NCI-H226 (cell line): ENCODE measurements around the gene ZNF865.

Experiments
- DNase-seq: peaks from one replicate; pipeline ENCODE4 v3.0.0-alpha.2; 2015

ZNF865 gene

DNA sequence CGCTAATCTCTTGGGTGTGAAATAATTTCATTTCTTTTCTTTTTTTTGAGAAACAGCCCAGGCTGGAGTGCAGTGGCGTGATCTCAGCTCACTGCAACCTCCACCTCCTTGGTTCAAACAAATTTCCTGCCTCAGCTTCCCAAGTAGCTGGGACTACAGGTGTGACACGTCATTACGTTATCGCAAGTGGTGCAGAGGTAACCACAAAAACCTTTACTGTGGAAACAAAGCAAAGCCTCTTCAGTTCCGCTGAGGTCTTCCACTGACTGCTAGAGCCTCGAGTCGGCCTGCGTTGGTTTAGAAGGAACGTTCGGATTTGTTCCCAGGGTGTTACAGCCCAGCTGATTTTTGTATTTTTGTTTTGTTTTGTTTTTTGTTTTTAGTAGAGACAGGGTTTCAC is 20.9 kb downstream of the ZNF865 start:
- no peak for DNase-seq

DNA sequence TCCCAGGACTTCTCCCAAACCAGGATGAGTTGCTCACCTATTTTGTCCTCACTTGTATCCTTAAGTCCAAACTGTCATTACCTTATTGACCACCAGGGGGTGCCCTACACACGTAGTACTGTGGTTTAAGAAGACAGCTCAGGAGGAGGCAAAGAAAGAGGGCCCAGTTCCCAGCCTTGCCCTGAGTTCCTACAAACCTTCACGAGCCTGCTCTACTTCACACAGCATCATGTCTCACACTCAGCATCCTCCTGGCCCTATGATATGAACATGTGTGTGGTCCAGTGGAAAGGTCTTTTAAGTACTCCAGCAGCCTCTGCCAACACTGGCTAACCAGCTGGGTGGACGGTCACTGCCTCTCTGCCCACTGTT is 27.0 kb downstream of the ZNF865 start:
- DNase-seq, result peak; percentile 79

DNA sequence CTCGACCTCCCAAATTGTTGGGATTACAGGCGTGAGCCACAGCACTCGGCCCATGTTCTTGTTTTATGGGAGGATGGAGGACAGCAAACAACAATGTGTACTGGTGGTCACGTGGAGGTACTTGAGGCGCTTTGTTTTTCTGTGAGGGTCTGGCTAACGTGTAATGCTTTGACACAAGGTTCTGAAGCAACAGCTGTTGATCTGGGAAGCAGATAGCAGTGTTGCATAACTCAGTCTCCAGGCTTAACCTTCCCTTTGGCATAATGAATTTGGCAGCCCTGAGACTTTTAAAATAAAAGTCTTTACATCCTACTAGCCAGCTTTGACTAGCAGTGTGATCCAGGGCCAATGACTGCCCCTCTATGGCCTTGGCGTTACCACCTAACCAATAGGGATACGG is 28.4 kb downstream of the ZNF865 start:
- no peak for DNase-seq

DNA sequence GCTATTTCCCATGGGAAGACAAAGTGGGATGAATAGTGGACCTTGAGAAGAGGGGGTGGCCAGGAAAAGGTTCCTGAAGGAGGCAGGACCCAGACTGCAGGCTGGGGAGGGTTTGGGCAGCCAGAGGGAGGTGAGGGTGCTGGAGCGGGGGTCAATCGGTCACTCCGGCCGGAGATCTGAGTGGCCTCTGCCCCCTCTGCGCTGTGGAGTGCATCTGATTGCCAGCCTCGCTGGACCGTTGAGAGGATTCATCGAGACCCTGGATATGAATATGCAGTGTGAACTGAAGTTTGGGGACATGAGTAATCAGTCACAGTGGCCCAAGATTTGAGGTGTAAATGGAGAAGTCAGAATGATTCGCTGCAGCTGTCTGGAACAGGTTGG is 29.9 kb downstream of the ZNF865 start:
- DNase-seq, result no peak

DNA sequence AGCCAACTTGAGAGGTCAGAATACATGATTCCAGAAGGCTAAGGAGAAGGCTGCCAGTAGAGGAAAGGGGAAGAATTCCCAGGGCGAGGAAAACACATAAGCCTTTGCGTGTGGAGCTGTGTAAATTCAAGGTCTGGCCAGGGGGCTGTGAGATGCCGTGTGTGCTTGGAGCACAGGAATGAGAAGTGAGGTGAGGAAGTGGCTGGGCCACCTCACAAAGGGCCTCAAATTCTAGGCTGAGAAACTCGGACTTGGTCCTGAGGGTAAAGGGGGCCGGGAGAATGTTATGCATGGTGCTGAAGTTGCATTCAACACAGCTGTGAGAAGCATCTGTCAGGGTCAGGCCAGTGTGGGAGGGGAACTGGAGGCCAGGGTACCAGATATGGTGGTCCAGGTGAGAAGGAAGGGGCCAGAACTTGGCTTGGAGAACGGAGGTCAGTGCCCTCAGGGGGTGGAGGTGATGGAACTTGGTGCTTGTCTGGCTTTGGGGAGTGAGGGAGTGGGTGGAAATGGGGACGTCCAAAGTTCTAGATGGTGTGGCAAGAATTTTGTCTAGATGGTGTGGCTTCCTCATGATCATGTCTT is 30.5 kb downstream of the ZNF865 start:
- DNase-seq, result no peak

DNA sequence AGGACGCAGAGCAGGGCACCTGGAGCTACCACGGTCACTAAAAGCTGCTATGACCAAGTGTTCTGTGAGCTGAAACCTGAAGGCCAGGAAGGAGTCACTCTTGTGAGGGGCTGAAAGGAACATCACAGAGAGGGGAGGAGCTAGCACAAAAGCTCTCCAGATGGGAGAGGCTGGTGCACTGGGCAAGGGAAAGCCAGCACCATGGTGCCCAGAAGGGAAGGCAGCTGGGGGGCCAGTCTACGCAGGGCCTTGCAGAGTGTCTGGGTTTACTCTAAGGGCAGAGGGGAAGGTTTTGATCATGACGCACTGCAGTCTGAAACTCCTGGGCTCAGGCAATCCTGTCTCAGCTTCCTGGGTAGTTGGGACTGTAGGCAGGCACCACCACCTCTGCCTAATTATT is 31.3 kb downstream of the ZNF865 start:
- DNase-seq, result no peak

DNA sequence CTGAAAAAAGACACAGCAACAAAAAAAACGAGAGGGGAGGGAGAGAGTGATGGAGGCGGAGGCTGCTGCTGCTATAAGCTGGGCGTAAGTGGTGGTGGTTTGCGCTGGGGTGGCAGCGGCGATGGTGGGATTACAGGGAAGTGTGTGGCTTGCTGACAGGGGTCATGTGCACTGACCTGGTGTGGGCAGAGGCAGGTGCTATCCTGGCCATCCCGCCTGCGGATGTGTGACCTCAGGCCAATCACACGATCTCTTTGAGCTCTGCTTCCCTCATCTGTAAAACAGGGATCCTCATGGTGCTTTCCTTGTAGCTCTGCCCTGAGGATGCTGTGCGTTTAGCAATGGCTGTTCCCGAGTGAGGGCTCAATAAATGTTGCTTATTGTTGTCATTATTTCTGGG is 32.1 kb downstream of the ZNF865 start:
- no peak for DNase-seq

DNA sequence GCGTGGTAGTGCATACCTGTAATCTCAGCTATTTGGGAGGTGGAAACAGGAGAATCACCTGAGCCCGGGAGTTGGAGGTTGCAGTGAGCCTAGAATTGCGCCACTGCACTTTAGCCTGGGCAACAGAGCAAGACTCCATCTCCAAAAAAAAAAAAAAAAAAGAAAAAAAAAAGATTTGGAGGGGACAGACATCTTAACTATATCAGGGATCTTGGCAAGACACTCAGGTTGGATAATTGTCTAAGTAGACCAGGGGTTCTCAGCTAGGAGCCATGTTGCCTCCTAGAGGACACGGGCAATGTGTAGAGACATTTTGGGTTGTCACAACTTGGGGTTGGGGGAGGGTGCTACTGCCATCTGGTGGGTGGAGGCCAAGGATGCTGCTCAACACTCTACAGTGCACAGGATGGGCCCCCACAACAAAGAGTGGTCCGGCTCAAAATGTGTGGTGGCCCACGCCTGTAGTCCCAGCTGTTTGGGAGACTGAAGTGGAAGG is 33.5 kb downstream of the ZNF865 start:
- no peak for DNase-seq

DNA sequence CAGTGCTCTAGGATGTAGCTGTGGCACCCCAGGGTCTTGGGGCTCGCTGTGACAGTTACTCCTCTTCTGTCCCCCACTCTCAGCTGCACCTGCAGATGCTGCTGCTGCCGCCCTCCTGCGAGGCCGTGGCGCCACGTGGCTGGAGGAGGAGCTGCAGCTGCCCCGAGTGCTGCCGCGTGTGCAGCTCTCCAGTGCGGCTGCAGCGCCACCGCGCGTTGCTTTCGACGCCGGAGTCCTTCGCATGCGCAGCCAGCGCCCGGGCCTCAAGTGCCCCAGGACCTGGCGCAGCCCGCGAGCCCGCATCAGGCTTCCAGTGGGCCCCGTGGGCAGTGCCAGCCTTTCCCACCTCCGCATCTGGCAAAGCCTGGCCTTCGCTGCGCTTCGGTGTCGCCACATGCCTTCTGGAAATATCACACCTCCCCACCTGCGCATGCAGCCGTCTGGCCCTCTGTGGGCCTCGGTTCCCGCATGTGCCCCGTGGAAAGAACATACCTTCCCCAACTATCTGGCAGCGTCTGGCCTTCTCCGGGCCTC is 34.7 kb downstream of the ZNF865 start:
- peak; percentile 54 for DNase-seq

DNA sequence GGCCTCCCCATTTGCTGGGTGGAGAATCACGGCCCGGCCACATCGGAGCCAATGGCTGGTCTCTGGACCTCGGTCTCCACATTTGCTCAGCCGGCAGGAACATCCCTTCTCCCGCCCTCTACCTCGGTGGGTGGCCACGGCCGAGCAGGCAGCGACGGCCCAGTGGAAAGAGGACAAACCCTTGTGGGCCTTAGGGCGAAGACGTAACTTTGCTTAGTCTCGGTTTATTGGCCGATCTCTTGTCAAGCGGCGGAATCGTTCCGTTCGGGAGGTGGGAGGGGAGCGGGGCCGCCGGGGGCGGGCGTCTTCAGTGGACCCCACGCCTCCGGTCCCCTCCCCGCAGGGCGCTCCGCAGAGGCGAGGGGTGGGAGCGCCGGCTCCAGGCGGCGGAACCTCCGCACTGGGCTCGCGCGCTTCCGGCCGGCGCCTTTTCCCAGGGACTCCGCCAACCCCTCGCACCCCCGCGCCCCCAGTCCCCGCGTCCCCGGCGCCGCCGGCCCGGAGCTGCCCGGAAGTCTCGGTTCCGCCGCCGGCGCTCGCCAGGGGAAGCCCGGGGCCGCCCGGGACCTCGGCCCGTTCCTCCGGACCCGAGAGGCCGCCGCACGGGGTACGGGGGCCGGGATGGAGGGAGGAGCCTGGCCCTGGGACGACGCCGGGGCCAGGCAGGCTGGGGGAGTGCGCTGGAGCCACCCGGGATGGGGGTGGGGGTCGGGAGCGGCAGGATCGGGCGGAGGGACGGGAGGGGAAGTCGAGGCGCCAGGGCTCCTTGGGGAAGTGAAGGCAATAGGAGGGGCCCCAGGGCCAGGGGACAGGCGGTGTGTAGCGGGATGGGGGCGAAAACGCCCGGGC is 35.4 kb downstream of the ZNF865 start, which contains the start of gene ZNF580:
ZNF580 (plus strand) TSS at position 426 of the 849 bp plus-strand sequence. CDS start 1,507 bp downstream, outside the sequence.
- peak; percentile 80 for DNase-seq

DNA sequence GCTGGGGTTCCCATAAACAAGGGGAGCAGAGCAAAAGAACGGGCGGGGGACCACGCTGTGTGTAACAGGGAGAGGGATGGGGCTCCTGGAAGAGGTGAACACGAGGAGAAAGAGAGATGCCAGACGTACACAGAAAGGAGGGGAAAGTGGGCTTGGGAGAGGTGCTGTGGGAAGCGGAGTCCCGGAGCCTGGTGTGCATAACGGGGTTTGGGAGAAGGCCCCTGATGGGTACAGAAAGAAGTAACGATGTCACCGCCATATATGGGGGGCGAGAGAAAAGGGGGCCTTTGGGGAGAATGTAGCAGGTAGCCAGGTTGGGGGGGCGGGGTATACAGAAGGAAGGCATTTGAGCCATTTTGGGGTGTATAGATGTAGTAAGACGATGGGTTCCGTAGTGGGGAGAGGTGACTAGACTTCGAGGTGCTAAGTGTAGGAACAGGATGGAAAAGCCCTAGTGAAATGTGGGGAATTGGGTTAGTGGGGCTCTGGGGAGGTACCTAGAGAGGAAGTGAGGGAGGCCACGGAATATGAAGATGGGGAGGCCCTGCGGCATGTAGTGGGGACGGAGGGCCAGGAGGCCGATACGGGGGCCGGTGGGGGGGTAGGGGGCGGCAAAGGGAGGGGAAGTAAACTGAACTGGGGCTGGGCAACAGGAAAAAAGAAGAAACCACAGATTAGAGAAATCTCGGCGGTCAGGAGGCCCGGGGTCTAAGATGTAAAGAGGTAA is 36.1 kb downstream of the ZNF865 start:
- DNase-seq, result peak; percentile 43

DNA sequence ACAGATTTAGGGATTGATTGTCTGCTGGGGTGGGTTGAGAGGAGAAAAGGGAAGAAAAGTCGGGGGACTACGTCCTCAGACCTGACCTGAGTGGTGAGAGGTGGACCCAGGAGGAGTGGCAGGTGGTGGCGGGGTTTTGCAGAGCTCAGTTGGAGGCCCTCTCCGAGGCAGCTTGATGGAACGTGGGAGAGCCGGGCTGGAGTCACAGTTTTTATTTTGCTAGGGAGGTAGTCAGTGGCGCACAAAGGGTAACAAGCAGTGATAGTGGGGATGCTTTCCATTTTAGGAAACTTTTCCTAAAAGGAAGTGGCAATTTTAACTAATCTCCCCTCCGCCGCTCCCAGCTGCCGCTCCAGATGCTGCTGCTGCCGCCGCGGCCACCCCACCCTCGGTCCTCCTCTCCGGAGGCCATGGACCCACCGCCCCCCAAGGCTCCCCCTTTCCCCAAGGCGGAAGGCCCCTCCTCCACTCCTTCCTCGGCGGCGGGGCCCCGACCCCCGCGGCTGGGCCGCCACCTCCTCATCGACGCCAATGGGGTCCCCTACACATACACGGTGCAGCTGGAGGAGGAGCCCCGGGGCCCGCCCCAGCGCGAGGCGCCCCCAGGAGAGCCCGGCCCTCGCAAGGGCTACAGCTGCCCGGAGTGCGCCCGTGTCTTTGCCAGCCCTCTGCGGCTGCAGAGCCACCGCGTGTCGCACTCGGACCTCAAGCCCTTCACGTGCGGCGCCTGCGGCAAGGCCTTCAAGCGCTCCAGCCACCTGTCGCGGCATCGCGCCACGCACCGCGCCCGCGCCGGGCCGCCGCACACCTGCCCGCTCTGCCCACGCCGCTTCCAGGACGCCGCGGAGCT is 36.9 kb downstream of the ZNF865 start:
- DNase-seq, result no peak

DNA sequence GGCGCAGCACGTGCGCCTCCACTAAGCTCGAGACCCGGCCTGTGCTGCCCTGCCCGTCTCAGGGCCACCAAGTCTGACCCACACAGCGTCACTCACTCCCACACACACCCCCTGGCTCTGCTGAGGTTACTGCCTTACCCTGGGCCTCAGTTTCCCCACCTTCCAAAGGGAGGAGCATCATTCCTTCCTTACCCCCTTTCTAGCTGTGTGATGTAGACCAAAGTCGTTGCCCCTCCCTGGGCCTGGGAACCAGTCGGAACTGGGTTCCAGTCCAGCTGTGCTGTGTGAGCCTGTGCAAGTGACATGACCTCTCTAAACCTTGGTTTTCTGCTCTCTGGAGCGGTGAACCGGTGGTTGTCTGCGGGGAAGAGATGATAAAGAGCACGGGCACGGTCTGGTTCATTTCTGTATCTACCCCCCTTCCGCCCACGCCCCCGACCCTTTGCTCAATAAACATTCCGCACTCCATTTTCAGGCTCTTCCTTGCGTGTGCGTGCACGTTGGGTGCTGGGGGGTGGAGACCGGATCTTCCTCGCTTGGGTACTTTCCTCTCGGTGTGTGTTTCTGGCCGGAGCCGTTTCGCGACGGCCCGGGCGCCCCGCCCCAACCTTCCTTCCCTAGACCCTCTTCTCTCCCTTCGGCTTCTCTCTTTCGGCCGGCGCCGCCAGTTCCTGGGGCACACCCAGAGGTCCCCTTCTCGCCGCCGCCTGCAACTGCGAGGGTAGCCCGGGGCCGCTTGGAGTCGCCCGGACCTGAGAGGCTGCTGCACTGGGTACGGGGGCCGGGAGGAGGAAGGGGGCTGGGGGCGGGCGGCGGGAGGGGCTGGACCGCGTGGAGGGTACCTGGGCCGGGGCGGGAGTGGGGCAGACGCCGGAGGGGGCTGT is 37.8 kb downstream of the ZNF865 start, which contains the start of gene ZNF581:
ZNF581 (plus strand) TSS at position 647 of the 884 bp plus-strand sequence. CDS start 923 bp downstream, outside the sequence.
- DNase-seq, result peak; percentile 85

DNA sequence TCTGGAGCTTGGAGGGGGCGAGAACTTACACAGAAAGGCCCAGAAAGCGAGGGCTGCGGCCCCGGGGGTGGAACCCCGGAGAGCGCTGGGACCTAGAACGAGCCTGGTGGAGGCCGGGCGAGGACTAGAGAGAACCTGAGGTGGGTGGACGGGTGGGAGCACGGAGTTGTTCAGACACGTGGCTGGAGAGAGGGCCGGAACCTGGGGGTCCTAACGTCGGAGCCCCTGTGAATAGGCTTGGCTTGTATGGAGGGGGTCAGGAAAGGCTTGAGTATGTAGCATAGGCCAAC is 38.4 kb downstream of the ZNF865 start:
- DNase-seq, result no peak

DNA sequence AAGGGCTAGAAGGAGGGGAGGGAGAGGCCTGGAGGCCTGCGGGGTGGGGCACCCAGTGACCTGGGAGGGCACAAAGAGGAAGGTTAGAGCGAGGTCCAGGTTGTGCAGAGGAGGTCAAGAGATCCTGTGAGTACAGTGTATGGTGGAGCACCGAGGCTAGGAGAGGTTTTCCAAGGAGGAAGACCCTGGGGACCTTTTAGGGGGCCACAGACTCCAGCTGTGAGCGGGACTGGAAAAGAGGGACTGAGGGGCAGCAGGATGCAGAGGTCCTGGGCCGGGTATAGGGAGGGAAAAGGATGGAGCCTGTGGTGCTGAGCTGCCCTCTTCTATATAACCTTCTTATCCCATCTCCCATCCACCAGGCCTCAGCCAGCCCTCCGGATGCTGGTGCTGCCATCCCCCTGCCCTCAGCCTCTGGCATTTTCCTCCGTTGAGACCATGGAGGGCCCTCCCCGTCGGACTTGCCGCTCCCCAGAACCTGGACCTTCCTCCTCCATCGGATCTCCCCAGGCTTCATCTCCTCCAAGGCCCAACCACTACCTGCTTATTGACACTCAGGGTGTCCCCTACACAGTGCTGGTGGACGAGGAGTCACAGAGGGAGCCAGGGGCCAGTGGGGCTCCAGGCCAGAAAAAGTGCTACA is 38.9 kb downstream of the ZNF865 start:
- DNase-seq, result no peak

DNA sequence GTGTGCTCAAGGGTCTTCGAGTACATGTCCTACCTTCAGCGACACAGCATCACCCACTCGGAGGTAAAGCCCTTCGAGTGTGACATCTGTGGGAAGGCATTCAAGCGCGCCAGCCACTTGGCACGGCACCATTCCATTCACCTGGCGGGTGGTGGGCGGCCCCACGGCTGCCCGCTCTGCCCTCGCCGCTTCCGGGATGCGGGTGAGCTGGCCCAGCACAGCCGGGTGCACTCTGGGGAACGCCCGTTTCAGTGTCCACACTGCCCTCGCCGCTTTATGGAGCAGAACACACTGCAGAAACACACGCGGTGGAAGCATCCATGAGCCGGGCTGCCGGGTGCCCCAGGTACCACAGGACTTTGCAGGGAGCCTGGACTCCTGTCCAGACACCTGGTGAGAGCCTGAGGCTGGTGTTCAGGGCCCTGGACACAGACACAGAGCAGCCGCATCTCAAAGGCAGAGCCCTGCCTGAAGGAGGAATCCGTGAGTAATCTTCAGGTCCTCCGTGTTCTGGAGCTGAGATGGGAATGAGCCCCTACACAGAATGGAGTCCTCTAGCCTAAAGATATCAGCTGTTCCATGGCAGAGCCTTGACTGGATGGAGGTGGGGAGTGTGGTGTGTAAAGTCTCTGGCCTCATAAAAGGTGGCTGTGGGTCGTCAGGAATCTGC is 39.5 kb downstream of the ZNF865 start:
- no peak for DNase-seq

DNA sequence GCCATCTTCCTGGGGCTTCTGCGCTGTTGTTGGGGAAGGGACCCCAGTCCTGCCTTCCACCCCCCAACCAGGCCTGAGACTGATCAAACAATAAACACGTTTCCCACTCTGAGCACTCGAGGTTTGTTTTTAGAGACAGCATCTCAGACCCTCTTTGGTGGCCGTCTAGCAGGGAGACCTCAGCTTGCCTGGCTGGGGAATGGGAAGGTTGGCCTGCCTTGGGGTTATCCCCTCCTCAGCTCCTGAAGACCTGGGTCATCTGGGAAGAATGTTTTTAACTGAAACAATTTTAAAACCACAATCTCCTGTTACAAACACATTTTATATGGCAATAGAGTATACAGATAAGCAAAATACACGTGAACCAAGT is 40.0 kb downstream of the ZNF865 start:
- DNase-seq, result no peak

DNA sequence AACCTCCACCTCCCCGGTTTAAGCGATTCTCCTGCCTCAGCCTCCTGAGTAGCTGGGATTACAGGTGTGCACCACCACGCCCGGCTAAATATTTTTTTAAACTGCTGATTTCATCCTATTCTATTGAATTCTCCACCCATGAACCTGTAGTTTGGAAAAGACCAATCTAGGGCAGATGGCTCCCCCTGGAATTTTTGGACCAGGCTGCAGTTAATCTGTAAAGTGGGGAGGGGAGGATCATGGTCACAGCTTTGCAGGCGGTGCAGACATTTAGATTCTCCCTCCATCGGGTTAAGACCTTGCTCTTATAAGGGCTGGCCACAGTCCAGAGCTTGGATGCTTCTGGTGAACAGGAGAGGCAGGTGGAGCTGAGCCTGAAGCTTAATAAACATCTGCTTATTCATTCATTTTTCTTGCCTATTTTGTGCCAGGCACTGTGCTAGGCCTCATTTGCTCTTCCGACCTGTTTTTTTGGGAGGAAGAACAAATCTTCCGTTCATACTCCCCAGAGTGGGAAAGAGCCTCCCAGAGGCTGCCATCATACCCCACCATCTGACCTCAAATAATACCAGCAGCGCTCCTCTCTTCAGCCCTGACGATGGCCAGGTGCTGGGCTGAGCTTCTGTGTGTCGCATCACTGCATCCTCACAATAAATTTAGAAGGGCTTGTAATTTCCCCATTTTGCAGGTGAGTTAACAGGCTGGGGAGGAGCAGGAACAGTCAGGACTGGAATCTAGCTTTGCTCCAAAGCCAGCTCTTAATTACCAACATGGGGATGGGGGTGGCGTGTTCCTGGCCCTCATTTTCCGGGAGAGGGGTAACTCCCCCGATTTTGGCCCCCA is 41.7 kb downstream of the ZNF865 start:
- DNase-seq, result no peak
